Brain pericyte (primary cell): Measurements from ENCODE around the gene IDE.
"Not testable (repeated sequence)": the region's sequence is repeated elsewhere in the genome, so short reads cannot be mapped to it uniquely, and the experiment has no call there.

ENCODE experiments used
- DNase-seq: peaks from one replicate; pipeline ENCODE4 v3.0.0-alpha.2; 2012; ENCODE audit warnings: low read depth, low spot score

The IDE gene

GRCh38 chr10:92419740-92420545 lies 153.9 kb downstream of the IDE start:
- DNase-seq: no peak

GRCh38 chr10:92418891-92419290 lies 155.0 kb downstream of the IDE start:
- no peak for DNase-seq

GRCh38 chr10:92418221-92418620 lies 155.7 kb downstream of the IDE start:
- DNase-seq: no peak

GRCh38 chr10:92413519-92413918 lies 160.4 kb downstream of the IDE start:
- DNase-seq: no peak

GRCh38 chr10:92413011-92413410 lies 160.9 kb downstream of the IDE start:
- DNase-seq: no peak

- DNase-seq: no peak
Measured at GRCh38 chr10:92411406-92411805, 162.5 kb downstream of the IDE start.

- DNase-seq: no peak
Measured at GRCh38 chr10:92410501-92410900, 163.4 kb downstream of the IDE start.

GRCh38 chr10:92408017-92408361 lies 165.9 kb downstream of the IDE start:
- DNase-seq: no peak

- DNase-seq: no peak
Measured at GRCh38 chr10:92407305-92408016, 166.4 kb downstream of the IDE start.

GRCh38 chr10:92405419-92405924 lies 168.4 kb downstream of the IDE start:
- DNase-seq: no peak

- no peak for DNase-seq
Measured at GRCh38 chr10:92404612-92405418, 169.1 kb downstream of the IDE start.

GRCh38 chr10:92402234-92402633 lies 171.7 kb downstream of the IDE start:
- DNase-seq: not testable (repeated sequence)
